Esophagus muscularis mucosa (tissue), 4 donors: ENCODE data around the gene HSPA4. TPM values are rescaled to one million over a fixed set of nuclear protein-coding genes. Genes with fewer than 3 reads are reported as not detected.

Experiments used
- DNase-seq: peaks from one replicate; pipeline ENCODE4 v3.0.0-alpha.2; 2017; ENCODE audit errors: extremely low spot score
- H3K27ac ChIP-seq, 4 donors: fragments of 200-600 bp; sonication (generic); replicated peaks in 1 of 4; 1 replicate in 3 of 4; 2 replicates in 1 of 4; pipeline ENCODE4 v1.5.1; 2016 to 2019; ENCODE audit warnings: mild to moderate bottlenecking in 1 of 4
- H3K27me3 ChIP-seq, 4 donors: fragments of 200-600 bp; sonication (generic); one replicate each; pipeline versions ENCODE4 v1.5.1 to v1.6.0; 2016 to 2019
- H3K36me3 ChIP-seq, 4 donors: fragments of 200-600 bp; sonication (generic); one replicate each; pipeline ENCODE4 v1.5.1; 2016 to 2019
- H3K4me1 ChIP-seq, 4 donors: fragments of 200-600 bp; sonication (generic); one replicate each; pipeline ENCODE4 v1.5.1; 2016 to 2019
- H3K4me3 ChIP-seq, 4 donors: fragments of 200-600 bp; sonication (generic); 1 replicate in 2 of 4; 2 replicates in 2 of 4; pipeline ENCODE4 v1.5.1; 2016 to 2019; ENCODE audit warnings: mild to moderate bottlenecking in 4 of 4, moderate library complexity in 1 of 4
- H3K9me3 ChIP-seq, 4 donors: fragments of 200-600 bp; sonication (generic); 1 replicate in 3 of 4; 2 replicates in 1 of 4; pipeline ENCODE4 v1.5.1; 2016 to 2019
- EP300 ChIP-seq: sonication (generic); formaldehyde crosslinking; IDR thresholded peaks from one replicate; pipeline ENCODE4 v1.6.1; 2017; ENCODE audit warnings: antibody characterized with exemption
- POLR2A ChIP-seq: fragments of 450-650 bp; IDR thresholded peaks from one replicate; pipeline ENCODE4 v1.6.1; 2017; ENCODE audit warnings: antibody characterized with exemption, moderate library complexity, mild to moderate bottlenecking, low read depth
- POLR2AphosphoS5 ChIP-seq, 2 donors: sonication (generic); formaldehyde crosslinking; IDR thresholded peaks; one replicate each; pipeline ENCODE4 v1.6.1; 2017; ENCODE audit warnings: antibody characterized with exemption in 2 of 2
- WGBS: methylation state at CpG from one replicate; pipeline ENCODE4 v1.1.5; 2018; 5-methylcytosine and 5-hydroxymethylcytosine counted together
- intact Hi-C: fragments of 100-400 bp; cut with DNase I; formaldehyde crosslinking; loops from one replicate; pipeline ENCODE4 v1.15.1; 2023
- total RNA-seq, 4 donors: library from RNA; depleted of rRNA; stranded (reverse); fragments of >200 nt; gene quantifications; one replicate each; pipeline versions ENCODE4 v1.1.0 to v1.2.1, GENCODE V29; 2016
- TF ChIP-seq, protein P1 (sequence below), 3 experiments: fragments of 200-600 bp in 2 of 3; fragments of 450-650 bp in 1 of 3; sonication (generic) in 2 of 3; IDR thresholded peaks; one replicate each; pipeline ENCODE4 v1.5.1; 2017 to 2019; ENCODE audit warnings: antibody characterized with exemption in 3 of 3, mild to moderate bottlenecking in 2 of 3, moderate library complexity in 1 of 3

The HSPA4 gene
- total RNA-seq, 4 donors from 2014 or later, result 54.1 to 65.2 (median 55.3) TPM

DNA sequence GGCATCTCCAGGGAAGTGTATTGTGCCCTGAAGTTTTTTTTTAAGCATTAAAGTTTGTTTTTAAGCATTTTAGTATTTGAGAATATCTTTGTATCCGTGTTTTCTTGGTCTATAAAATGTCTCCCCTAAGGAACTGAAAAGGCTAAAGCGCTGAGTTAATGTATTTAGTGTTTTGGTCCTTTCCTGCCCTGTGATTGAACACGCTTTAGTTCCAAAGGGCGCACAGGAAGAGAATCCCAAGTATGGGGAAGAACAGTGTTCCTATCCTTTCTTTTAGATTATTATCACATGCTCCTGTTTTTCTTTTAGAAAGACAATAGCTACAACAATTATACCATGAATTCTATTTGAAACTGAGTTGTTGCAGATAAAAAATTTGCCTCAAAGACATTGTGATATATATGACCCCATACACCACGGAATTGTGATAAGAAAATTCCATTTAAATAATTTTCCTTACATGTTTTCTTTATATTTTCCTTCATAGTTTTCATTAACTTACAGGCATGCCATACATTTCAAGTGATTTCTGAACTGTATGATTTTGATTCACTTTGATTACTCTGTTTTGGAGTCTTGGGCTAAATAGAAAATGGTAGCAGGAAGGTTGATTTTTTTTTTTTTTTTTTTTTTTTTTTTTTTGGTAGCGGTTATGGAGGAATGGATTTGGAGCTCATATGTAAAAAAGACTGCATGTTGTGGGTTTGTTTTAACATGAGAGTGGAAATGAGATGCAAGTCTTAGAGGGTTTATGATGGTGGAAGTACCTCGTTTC is 3.1 kb downstream of the HSPA4 start:
- no peaks in the 10 kb centered on the region for H3K9me3 ChIP-seq
- no peak for TF ChIP-seq POLR2AphosphoS5 (IDR thresholded peaks at IDR 0.05)
- TF ChIP-seq, protein P1, sequence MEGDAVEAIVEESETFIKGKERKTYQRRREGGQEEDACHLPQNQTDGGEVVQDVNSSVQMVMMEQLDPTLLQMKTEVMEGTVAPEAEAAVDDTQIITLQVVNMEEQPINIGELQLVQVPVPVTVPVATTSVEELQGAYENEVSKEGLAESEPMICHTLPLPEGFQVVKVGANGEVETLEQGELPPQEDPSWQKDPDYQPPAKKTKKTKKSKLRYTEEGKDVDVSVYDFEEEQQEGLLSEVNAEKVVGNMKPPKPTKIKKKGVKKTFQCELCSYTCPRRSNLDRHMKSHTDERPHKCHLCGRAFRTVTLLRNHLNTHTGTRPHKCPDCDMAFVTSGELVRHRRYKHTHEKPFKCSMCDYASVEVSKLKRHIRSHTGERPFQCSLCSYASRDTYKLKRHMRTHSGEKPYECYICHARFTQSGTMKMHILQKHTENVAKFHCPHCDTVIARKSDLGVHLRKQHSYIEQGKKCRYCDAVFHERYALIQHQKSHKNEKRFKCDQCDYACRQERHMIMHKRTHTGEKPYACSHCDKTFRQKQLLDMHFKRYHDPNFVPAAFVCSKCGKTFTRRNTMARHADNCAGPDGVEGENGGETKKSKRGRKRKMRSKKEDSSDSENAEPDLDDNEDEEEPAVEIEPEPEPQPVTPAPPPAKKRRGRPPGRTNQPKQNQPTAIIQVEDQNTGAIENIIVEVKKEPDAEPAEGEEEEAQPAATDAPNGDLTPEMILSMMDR (IDR thresholded peaks at IDR 0.05), result no peak
- no peak for TF ChIP-seq EP300
- no peak for TF ChIP-seq POLR2A
- no peak for DNase-seq
- no peaks in the 10 kb centered on the region for H3K36me3 ChIP-seq
- no peak overlapping the region for H3K27ac ChIP-seq
- no peaks in the 10 kb centered on the region for H3K27me3 ChIP-seq
- no peak overlapping the region for H3K4me3 ChIP-seq
- WGBS, result 93% methylated on average over 7 of the region's 7 CpGs
- intact Hi-C loops, result loop anchor here (5.0 kb wide), 1 partner anchor 93 kb away; the partner anchor contains the start of gene AFF4
- H3K4me1 ChIP-seq, result peaks cover 29 to 69% (median 55%) of the 10 kb centered on the region in 4 donors

DNA sequence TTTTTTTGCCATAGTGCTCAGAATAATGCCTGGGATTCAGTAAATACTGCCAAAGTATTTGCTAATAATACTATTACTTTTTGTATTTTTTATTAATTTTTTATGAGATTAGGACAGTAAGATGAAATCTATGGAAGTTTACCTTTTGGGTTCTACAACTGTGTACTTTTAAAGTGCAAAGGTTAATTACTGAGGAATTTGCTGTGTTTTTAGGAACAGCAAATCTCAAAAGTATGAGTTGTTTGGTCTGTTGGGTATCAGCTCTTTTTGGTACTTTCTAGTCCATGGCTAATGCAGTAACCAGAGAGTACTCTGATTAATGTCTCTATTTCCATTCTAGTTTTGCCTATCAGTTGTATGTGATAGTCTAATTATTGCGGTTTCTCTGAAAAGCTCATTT is 5.1 kb downstream of the HSPA4 start:
- 95% methylated on average over 1 of the region's 1 CpG for WGBS
- Histone ChIP-seq H3K36me3 (no peaks in the 10 kb centered on the region), H3K9me3 (no peaks in the 10 kb centered on the region), H3K4me3 (no peak overlapping the region), H3K4me1 (peaks cover 18 to 58% (median 41%) of the 10 kb centered on the region in 4 donors), H3K27me3 (no peaks in the 10 kb centered on the region), H3K27ac (no peak overlapping the region)
- no peak for TF ChIP-seq EP300
- TF ChIP-seq POLR2AphosphoS5 (IDR thresholded peaks at IDR 0.05), result no peak
- TF ChIP-seq, protein P1 (IDR thresholded peaks at IDR 0.05), result no peak
- TF ChIP-seq POLR2A, result no peak
- DNase-seq, result no peak
- intact Hi-C loops, result no loop called here

DNA sequence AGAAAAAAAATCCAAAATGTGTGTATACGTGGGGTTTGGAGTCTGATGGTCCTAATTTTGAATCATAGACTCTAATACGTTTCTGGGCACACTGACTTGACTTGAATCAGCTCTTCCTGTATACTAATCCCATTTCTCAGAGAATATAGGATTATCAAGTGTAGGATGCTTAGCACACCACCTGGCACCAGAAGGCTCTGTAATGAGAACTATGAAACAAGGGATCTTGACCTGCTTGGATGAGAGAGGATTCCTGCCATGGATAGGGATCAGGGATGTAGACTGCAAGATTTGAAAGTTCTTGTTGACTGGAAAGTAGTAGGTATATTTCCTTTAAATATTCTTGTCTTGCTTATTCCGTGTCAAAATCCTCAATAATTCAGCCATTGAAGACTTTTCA is 7.8 kb downstream of the HSPA4 start:
- Histone ChIP-seq H3K27me3 (no peaks in the 10 kb centered on the region), H3K36me3 (no peaks in the 10 kb centered on the region), H3K4me3 (no peak overlapping the region), H3K4me1 (peaks cover 1 to 47% (median 35%) of the 10 kb centered on the region in 4 donors), H3K9me3 (no peaks in the 10 kb centered on the region), H3K27ac (no peak overlapping the region)
- intact Hi-C loops, result no loop called here
- no peak for DNase-seq
- TF ChIP-seq, protein P1 (IDR thresholded peaks at IDR 0.05), result no peak
- no peak for TF ChIP-seq POLR2AphosphoS5 (IDR thresholded peaks at IDR 0.05)
- TF ChIP-seq POLR2A, result no peak
- TF ChIP-seq EP300, result no peak
- WGBS, result 84% methylated on average over 3 of the region's 3 CpGs

DNA sequence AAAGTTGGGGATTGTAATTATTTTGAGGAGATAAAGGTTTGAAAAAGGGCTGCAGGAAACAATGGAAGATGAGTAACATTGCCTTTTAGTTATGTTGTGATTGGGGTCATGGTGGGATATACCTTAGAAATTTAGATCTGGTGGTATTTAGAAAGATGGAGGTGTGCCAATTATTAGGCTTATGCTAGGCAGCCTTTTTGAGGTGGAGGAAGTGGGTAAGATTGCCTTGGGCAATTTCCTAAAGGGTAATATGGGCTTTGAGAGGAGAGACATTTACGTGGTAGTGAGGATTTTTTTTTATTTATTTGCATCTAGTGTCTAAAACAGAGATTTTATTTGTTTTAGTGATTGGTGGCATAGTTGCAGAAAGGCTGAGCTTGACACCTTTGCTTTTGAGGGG is 10.5 kb downstream of the HSPA4 start:
- Histone ChIP-seq H3K36me3 (peaks cover 0 to 24% (median 14%) of the 10 kb centered on the region in 4 donors), H3K27ac (no peak overlapping the region), H3K4me3 (no peak overlapping the region), H3K4me1 (peaks cover 0 to 28% (median 22%) of the 10 kb centered on the region in 4 donors), H3K9me3 (no peaks in the 10 kb centered on the region), H3K27me3 (no peaks in the 10 kb centered on the region)
- TF ChIP-seq, protein P1 (IDR thresholded peaks at IDR 0.05), result no peak
- TF ChIP-seq POLR2A (no peak), POLR2AphosphoS5 (IDR thresholded peaks at IDR 0.05) (no peak), EP300 (no peak)
- no peak for DNase-seq
- WGBS, result 75% methylated on average over 1 of the region's 1 CpG
- intact Hi-C loops, result no loop called here
